HG03469 (cell line): ENCODE data around the gene SQSTM1.

Source experiments
- ATAC-seq: cut with Tn5 transposase; IDR thresholded peaks from one replicate; pipeline ENCODE4 v1.9.1; 2021; ENCODE audit warnings: mild to moderate bottlenecking, moderate library complexity, moderate number of reproducible peaks; ENCODE audit not compliant: unreplicated experiment

SQSTM1 gene

GRCh38 chr5:179805529-179806249 lies 15.0 kb upstream of the SQSTM1 start:
- peak; percentile 7 for ATAC-seq

- peak; percentile 44 for ATAC-seq
Measured at GRCh38 chr5:179806250-179807048, 14.3 kb upstream of the SQSTM1 start, which contains the start of gene MGAT4B. MGAT4B (minus strand) TSS chr5:179806866; CDS start chr5:179806583, 283 bp downstream.

GRCh38 chr5:179812135-179812825 lies 8.4 kb upstream of the SQSTM1 start:
- no peak for ATAC-seq

GRCh38 chr5:179812997-179813607 lies 7.6 kb upstream of the SQSTM1 start:
- ATAC-seq: no peak

GRCh38 chr5:179814090-179814489 lies 6.6 kb upstream of the SQSTM1 start:
- ATAC-seq: no peak

- no peak for ATAC-seq
Measured at GRCh38 chr5:179815491-179816249, 5.0 kb upstream of the SQSTM1 start.

GRCh38 chr5:179816401-179816795 lies 4.3 kb upstream of the SQSTM1 start:
- no peak for ATAC-seq

- ATAC-seq: no peak
Measured at GRCh38 chr5:179816796-179817469, 3.8 kb upstream of the SQSTM1 start.

GRCh38 chr5:179817470-179817840 lies 3.2 kb upstream of the SQSTM1 start:
- ATAC-seq: no peak

- ATAC-seq: no peak
Measured at GRCh38 chr5:179817890-179818745, 2.6 kb upstream of the SQSTM1 start.

- ATAC-seq: peak; percentile 51
Measured at GRCh38 chr5:179818746-179819295, 1.9 kb upstream of the SQSTM1 start.

GRCh38 chr5:179819296-179820126 lies 1.2 kb upstream of the SQSTM1 start:
- no peak for ATAC-seq

- no peak for ATAC-seq
Measured at GRCh38 chr5:179820127-179820482, 600 bp upstream of the SQSTM1 start.

GRCh38 chr5:179821298-179822058 lies 773 bp downstream of the SQSTM1 start:
- ATAC-seq: peak; percentile 26

- ATAC-seq: no peak
Measured at GRCh38 chr5:179822059-179822432, 1.3 kb downstream of the SQSTM1 start.

- no peak for ATAC-seq
Measured at GRCh38 chr5:179822444-179822990, 1.8 kb downstream of the SQSTM1 start.
